CD4-positive, alpha-beta T cell treated with Interleukin-4 for 1 hour (primary cell): Measurements from ENCODE around the gene RAI14.

Source experiments
- DNase-seq, 2 donors: peaks; one replicate each; pipeline ENCODE4 v3.0.0-alpha.2; 2020 to 2022

Gene RAI14

DNA sequence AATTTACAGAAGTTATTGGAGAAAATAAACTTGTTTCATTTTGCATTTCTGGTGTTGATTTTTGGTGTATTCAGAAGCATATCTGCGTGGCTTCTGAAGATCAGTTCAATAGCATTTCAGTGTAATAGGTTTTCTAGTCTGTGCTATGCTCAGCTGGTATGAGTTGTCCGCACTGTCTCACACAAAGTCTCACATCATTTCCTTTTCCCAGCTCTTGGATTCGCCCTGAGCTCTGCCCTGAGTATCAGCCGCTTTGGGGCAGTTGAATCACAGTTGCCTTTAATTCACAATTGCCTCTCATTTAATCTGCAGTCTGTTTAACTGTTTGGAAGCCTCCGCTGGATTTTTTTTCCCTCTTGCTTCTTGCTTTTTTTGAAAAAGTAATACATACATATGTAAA is 176.4 kb downstream of the RAI14 start:
- DNase-seq = no peak

GRCh38 chr5:34833090-34833489 is 177.0 kb downstream of the RAI14 start:
- DNase-seq = no peak

GRCh38 chr5:34833976-34834793 is 178.1 kb downstream of the RAI14 start:
- DNase-seq = no peak

DNA sequence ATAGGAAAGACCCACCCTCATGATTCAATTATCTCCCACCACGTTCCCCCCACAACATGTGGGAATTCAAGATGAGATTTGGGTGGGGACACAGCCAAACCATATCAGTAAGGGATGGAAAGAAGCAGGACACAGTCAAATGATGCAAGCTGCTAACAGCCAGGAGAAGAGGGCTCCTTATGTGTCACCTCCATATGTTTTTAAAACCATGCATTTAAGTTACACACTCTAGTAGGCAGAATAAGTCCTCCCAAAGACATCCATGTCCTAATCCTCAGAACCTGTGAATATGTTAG is 178.6 kb downstream of the RAI14 start:
- no peak for DNase-seq

- no peak for DNase-seq
These were observed 179.5 kb downstream of the RAI14 start for GRCh38 chr5:34835664-34836063.

GRCh38 chr5:34838785-34839714 is 182.9 kb downstream of the RAI14 start, which contains the start of gene TTC23L:
TSS of gene TTC23L (plus strand) at chr5:34839164. CDS start at chr5:34840672, 1,508 bp downstream.
- peak; percentile 92 to 95 for DNase-seq

DNA sequence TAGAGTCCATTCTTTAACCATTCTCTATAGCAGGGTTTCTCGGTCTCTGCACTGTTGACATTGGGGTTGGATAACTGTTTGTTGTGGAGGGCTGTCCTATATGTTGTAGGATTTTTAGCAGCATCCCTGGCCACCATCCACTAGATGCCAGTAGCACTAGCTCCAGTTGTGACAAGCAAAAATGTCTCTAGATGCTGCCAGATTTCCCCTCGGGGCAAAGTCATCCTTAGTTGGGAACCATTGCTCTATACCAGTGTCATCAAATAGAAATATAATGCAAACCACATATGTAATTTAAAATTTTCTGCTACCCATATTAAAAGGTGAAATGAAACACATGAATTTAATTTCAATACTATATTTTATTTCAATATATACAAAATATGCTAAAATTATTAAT is 185.7 kb downstream of the RAI14 start:
- no peak for DNase-seq

DNA sequence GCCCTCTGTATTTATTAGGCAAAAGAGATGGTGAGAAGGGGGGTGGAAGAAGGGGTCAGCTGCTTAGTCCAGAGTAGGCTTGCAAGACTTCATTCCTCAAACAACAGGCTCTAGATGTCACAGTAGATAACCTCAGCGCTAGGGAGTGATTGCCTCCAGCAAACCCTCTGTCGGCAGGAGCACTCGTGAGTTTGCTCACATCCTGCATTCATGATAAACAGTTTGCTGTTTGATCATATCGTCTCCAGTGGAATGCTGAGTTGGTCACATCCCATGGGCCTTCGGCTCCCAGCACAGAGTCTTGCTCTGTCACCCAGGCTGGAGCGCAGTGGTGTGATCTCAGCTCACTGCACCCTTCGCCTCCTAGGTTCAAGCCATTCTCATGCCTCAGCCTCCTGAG is 186.4 kb downstream of the RAI14 start:
- DNase-seq = no peak

- DNase-seq = no peak
These were observed 187.4 kb downstream of the RAI14 start for GRCh38 chr5:34843497-34843896.

DNA sequence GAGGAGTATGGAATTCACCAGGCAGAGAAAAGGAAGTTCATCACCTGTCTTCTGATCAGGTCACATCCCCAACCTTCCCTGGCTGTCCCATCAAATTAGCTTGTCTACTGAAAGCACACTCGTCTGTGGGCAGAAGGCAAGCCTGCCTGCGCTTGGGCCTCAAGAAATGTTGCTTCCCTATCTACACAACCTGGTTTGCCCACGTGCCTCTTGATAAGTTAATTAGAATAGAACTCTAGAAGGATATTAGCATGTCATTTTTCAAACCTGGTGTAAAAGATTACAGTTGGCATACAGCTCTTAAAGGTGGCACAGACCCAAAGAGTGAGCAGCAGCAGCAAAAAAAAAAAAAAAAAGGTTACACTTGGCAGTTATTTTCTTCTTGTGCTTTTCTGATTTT is 188.0 kb downstream of the RAI14 start:
- DNase-seq = no peak

DNA sequence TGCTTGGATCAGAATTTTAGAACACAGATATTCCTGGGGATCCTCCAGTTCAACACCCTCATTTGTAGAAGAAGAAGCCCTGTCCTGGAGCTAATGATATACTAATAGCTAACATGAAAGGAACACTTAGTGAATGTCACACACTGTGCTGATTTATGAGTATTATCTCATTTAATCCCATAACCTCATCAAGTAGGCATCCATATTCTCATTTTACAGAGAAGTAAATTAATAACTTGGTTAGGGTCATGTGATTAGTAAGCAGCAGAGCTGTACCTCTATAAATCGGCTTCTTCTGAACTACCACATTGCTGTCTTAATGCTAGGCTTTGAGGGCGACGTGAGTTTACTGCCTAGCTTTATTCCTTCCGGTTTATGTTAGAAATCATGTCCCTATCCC is 188.9 kb downstream of the RAI14 start:
- no peak for DNase-seq

GRCh38 chr5:34847056-34847455 is 190.9 kb downstream of the RAI14 start:
- no peak for DNase-seq

- DNase-seq = no peak
These were observed 191.4 kb downstream of the RAI14 start for GRCh38 chr5:34847552-34847951.

GRCh38 chr5:34848230-34848629 is 192.1 kb downstream of the RAI14 start:
- no peak for DNase-seq

GRCh38 chr5:34849253-34849652 is 193.1 kb downstream of the RAI14 start:
- no peak for DNase-seq

DNA sequence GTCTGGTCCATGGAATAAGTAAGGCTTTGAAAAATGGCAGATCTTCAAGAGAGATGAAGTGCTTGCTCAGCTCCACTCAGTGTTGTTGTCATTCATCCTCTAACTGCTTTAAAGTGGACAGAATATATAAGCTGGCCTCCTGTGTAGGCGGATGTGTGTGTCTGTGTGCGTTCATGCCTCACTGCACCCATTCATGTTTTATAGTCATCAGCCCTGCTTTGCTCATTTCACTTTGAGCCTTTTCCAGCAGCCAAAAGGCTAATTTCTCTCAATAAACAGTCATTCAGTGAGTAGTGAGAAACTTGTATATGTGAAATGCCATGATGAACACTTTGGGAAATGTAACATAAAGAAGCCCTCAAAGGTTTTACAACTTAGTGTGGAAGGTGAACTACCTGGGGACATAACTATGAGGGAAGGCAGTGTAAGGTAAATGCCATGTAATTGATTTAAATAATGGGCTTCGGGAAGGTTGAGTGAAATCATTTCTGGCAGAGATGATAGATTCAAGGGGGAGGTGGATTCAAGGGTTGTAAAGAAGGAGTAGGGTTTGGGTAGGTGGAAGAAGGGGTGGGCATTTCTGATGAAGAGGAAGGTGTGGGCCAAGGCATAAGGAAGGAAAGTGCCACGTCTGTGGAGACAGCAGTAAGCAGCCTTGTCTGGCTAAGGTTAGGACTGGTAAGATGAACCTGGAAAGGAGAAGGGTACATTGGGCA is 198.5 kb downstream of the RAI14 start:
- no peak for DNase-seq

DNA sequence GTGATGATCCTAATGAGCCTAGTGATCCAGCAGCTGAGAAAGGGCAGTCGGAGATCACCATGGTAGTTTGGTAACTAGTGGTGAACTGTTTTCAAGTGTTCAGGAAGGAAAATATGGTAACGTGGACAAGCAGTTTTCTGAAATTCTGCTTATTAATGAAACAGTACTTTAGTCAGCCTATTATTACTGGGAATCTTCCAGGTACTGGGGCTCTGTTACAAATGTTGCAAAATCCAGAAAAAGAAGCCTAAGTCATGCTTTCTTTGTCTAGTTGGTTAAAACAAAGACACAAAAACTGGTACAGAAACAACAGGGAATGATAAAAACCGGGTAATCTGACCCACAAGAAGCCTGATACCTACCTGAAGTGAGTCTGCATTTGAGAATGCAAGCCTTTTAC is 201.0 kb downstream of the RAI14 start:
- DNase-seq = no peak

- no peak for DNase-seq
These were observed 201.8 kb downstream of the RAI14 start for GRCh38 chr5:34857894-34858293.

DNA sequence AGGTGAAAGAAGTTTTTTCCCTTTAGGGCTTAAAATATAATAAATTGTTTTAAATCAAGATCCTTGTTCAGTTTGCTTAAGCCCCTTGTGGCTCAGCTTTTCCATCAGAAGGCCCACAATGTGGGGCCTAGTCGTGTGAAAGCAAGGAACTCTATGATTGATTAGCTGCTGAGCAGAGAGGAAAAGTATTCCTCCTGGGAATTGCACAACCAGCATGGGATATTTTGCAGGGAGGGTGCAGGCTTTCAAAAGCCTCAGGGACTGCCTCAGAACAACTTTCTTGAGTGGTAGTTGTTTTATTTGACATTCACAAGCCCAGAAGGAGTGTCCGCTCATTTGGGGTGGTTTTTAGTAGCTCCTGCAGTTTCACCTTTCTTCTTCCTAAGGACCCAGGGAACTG is 202.7 kb downstream of the RAI14 start:
- DNase-seq = no peak

DNA sequence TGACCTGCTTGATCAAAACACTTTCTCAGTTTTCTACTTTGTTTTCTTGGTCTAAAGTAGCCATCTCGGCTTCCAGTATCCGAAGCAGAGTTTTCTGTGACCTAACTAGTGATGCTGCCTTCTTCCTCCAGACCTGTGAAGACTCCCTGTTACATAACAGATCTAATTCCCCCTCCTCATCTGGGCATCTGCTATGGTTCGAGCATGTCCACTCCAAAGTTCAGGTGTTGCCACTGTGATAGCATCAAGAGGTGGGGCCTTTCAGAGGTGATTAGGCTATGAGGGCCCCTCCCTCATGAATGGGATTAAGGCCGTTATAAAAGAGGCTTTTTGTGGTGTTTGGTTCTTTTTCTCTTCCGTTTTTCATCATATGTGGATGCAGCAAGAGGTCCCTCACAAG is 203.1 kb downstream of the RAI14 start:
- no peak for DNase-seq

DNA sequence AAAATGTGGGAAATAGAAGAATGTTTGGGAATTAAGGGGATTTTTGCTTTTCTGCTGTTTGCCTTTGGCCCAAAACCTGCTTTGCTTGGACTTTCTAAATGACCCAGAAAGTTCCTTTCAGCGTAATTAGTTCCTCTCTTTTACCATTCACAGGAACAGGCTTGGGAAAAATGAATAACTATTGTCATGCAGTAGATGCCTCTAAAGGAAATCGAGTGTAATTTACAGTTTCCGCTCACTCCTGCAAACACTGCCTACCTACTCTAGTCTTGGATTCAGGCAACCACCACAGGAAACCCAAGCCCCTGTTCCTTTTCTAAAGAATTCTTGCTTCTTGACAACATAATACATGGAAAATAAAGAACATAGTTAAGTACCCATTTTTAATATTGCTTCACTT is 207.8 kb downstream of the RAI14 start:
- DNase-seq = no peak

- no peak for DNase-seq
These were observed 209.0 kb downstream of the RAI14 start for GRCh38 chr5:34865091-34865490.

- DNase-seq = no peak
These were observed 210.9 kb downstream of the RAI14 start for GRCh38 chr5:34866989-34867471.
